ENCODE results near the gene NKX1-2.

DNA sequence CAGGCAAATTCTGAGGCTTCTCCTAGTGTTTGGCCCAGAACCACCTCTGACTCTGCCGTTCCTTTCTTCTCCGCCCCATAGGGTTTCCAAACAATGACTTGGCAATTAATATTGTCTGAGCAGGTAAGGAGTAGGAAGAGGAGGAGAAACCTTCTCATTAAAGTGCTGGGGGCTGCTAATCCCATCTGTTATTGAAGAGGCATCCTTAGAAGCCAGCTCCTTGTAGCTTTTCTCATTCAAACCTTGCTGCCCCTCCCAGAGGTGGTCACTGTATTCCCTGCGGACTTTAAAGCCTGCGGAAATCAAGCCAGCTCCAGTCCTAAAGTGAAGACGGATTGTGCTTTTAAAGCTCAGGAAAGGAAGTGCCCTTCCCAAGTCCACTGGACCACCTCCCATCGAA lies 1.4 kb upstream of the NKX1-2 start:
- TF ChIP-seq, protein P1, sequence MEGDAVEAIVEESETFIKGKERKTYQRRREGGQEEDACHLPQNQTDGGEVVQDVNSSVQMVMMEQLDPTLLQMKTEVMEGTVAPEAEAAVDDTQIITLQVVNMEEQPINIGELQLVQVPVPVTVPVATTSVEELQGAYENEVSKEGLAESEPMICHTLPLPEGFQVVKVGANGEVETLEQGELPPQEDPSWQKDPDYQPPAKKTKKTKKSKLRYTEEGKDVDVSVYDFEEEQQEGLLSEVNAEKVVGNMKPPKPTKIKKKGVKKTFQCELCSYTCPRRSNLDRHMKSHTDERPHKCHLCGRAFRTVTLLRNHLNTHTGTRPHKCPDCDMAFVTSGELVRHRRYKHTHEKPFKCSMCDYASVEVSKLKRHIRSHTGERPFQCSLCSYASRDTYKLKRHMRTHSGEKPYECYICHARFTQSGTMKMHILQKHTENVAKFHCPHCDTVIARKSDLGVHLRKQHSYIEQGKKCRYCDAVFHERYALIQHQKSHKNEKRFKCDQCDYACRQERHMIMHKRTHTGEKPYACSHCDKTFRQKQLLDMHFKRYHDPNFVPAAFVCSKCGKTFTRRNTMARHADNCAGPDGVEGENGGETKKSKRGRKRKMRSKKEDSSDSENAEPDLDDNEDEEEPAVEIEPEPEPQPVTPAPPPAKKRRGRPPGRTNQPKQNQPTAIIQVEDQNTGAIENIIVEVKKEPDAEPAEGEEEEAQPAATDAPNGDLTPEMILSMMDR (conservative IDR thresholded peaks at IDR 0.05; ENCODE audit: low read depth, low read length), result no peak
- TF ChIP-seq EZH2 (IDR thresholded peaks at IDR 0.05; ENCODE audit: low read length, unreplicated experiment), result no peak
